Measurements from ENCODE around the gene VAV2. TPM values are rescaled to one million over a fixed set of nuclear protein-coding genes. Genes with fewer than 3 reads are reported as not detected.
A peak's percentile ranks its signal among the peaks of the same experiment; 100 is the strongest.

The VAV2 gene
- total RNA-seq, 3 donors from 2014 or later (not counting 1 experiment from before 2014, with no cell fraction given), result 3.9 to 5.1 (median 4.8) TPM

GRCh38 chr9:133821601-133822429 lies 170.3 kb downstream of the VAV2 start:
- Histone ChIP-seq H3K27me3 (ENCODE audit: control insufficient read depth, insufficient read depth, low read length) (no peaks in the 10 kb centered on the region), H3K36me3 (ENCODE audit: control insufficient read depth, insufficient read depth, low read length) (no peaks in the 10 kb centered on the region), H3K4me1 (ENCODE audit: control insufficient read depth, insufficient read depth, low read length) (peaks cover 9% of the 10 kb centered on the region), H3K27ac (ENCODE audit: low read length) (peak overlapping the region; percentile 81), H3K4me3 (ENCODE audit: low read length) (no peak overlapping the region), H3K9me3 (ENCODE audit: control insufficient read depth, insufficient read depth, low read length) (no peaks in the 10 kb centered on the region)
- no peaks in the 10 kb centered on the region for H3K4me1 Mint-ChIP-seq
- no peak for TF ChIP-seq CTCF (IDR thresholded peaks at IDR 0.05)
- no peaks in the 10 kb centered on the region for H3K9me3 Mint-ChIP-seq
- no peak for DNase-seq
- 83% methylated on average over 26 of the region's 26 CpGs for WGBS (ENCODE audit: insufficient coverage)
- H3K4me3 Mint-ChIP-seq, result no peak overlapping the region
- ATAC-seq, result no peak
- intact Hi-C loops (cut with micrococcal nuclease), result no loop called here
- H3K27me3 Mint-ChIP-seq (ENCODE audit: low read depth in 2 of 2), result no peaks in the 10 kb centered on the region
- H3K27ac Mint-ChIP-seq, result no peak overlapping the region
- H3K36me3 Mint-ChIP-seq, result no peaks in the 10 kb centered on the region

- no peak for TF ChIP-seq CTCF (IDR thresholded peaks at IDR 0.05)
- Histone ChIP-seq H3K9me3 (ENCODE audit: control insufficient read depth, insufficient read depth, low read length) (no peaks in the 10 kb centered on the region), H3K4me1 (ENCODE audit: control insufficient read depth, insufficient read depth, low read length) (peaks cover 9% of the 10 kb centered on the region), H3K4me3 (ENCODE audit: low read length) (no peak overlapping the region), H3K27ac (ENCODE audit: low read length) (no peak overlapping the region), H3K36me3 (ENCODE audit: control insufficient read depth, insufficient read depth, low read length) (no peaks in the 10 kb centered on the region), H3K27me3 (ENCODE audit: control insufficient read depth, insufficient read depth, low read length) (no peaks in the 10 kb centered on the region)
- Mint-ChIP-seq H3K4me3 (no peak overlapping the region), H3K36me3 (no peaks in the 10 kb centered on the region), H3K9me3 (no peaks in the 10 kb centered on the region), H3K27ac (no peak overlapping the region), H3K4me1 (no peaks in the 10 kb centered on the region), H3K27me3 (ENCODE audit: low read depth in 2 of 2) (no peaks in the 10 kb centered on the region)
- no peak for DNase-seq
- WGBS (ENCODE audit: insufficient coverage), result 97% methylated on average over 4 of the region's 5 CpGs
- ATAC-seq, result no peak
- intact Hi-C loops (cut with micrococcal nuclease), result no loop called here
Measured at GRCh38 chr9:133819923-133820322, 172.2 kb downstream of the VAV2 start.

GRCh38 chr9:133818444-133818843 lies 173.7 kb downstream of the VAV2 start:
- Histone ChIP-seq H3K36me3 (ENCODE audit: control insufficient read depth, insufficient read depth, low read length) (no peaks in the 10 kb centered on the region), H3K27ac (ENCODE audit: low read length) (no peak overlapping the region), H3K4me3 (ENCODE audit: low read length) (no peak overlapping the region), H3K27me3 (ENCODE audit: control insufficient read depth, insufficient read depth, low read length) (no peaks in the 10 kb centered on the region), H3K4me1 (ENCODE audit: control insufficient read depth, insufficient read depth, low read length) (peaks cover 9% of the 10 kb centered on the region), H3K9me3 (ENCODE audit: control insufficient read depth, insufficient read depth, low read length) (no peaks in the 10 kb centered on the region)
- intact Hi-C loops (cut with micrococcal nuclease), result no loop called here
- H3K27ac Mint-ChIP-seq, result no peak overlapping the region
- H3K36me3 Mint-ChIP-seq, result no peaks in the 10 kb centered on the region
- ATAC-seq (no peak), DNase-seq (no peak)
- H3K4me3 Mint-ChIP-seq, result no peak overlapping the region
- no peak for TF ChIP-seq CTCF (IDR thresholded peaks at IDR 0.05)
- H3K9me3 Mint-ChIP-seq, result no peaks in the 10 kb centered on the region
- no peaks in the 10 kb centered on the region for H3K4me1 Mint-ChIP-seq
- whole genome bisulfite sequencing (ENCODE audit: insufficient coverage), result 84% methylated on average over 3 of the region's 3 CpGs
- H3K27me3 Mint-ChIP-seq (ENCODE audit: low read depth in 2 of 2), result no peaks in the 10 kb centered on the region

GRCh38 chr9:133815781-133816180 lies 176.3 kb downstream of the VAV2 start:
- Mint-ChIP-seq H3K4me3 (no peak overlapping the region), H3K27me3 (ENCODE audit: low read depth in 2 of 2) (no peaks in the 10 kb centered on the region), H3K9me3 (no peaks in the 10 kb centered on the region), H3K27ac (no peak overlapping the region), H3K36me3 (no peaks in the 10 kb centered on the region), H3K4me1 (no peaks in the 10 kb centered on the region)
- Histone ChIP-seq H3K36me3 (ENCODE audit: control insufficient read depth, insufficient read depth, low read length) (no peaks in the 10 kb centered on the region), H3K9me3 (ENCODE audit: control insufficient read depth, insufficient read depth, low read length) (no peaks in the 10 kb centered on the region), H3K27me3 (ENCODE audit: control insufficient read depth, insufficient read depth, low read length) (no peaks in the 10 kb centered on the region), H3K27ac (ENCODE audit: low read length) (no peak overlapping the region), H3K4me1 (ENCODE audit: control insufficient read depth, insufficient read depth, low read length) (no peaks in the 10 kb centered on the region), H3K4me3 (ENCODE audit: low read length) (no peak overlapping the region)
- WGBS (ENCODE audit: insufficient coverage), result 82% methylated on average over 9 of the region's 9 CpGs
- ATAC-seq (no peak), DNase-seq (no peak)
- no peak for TF ChIP-seq CTCF (IDR thresholded peaks at IDR 0.05)
- intact Hi-C loops (cut with micrococcal nuclease), result no loop called here
